ENCODE results near the gene RFPL4A.

Gene RFPL4A

GRCh38 chr19:55781112-55781511 lies 22.2 kb downstream of the RFPL4A start:
- no peaks in the 10 kb centered on the region for H3K27me3 ChIP-seq (ENCODE audit: insufficient read depth, poor library complexity, severe bottlenecking)
- TF ChIP-seq SPI1 (IDR thresholded peaks at IDR 0.05; ENCODE audit: borderline replicate concordance, low read depth), result no peak
- TF ChIP-seq POLR2AphosphoS5 (IDR thresholded peaks at IDR 0.05; ENCODE audit: low read depth), result no peak
- no peak for TF ChIP-seq REST (IDR thresholded peaks at IDR 0.05; ENCODE audit: insufficient replicate concordance, low read depth)
- no peak for TF ChIP-seq GABPA (IDR thresholded peaks at IDR 0.05; ENCODE audit: low read depth)
- TF ChIP-seq CTCF (IDR thresholded peaks at IDR 0.05; ENCODE audit: insufficient read depth, low read length), result no peak
- no peak overlapping the region for H3K4me3 ChIP-seq (replicated peaks; ENCODE audit: insufficient read depth, low read length)
- no peak for DNase-seq (ENCODE audit: low read depth in 1 of 2, low spot score in 1 of 2)
- H3K27ac ChIP-seq (replicated peaks), result no peak overlapping the region

GRCh38 chr19:55795021-55795420 lies 36.1 kb downstream of the RFPL4A start:
- no peak overlapping the region for H3K27ac ChIP-seq (replicated peaks)
- TF ChIP-seq POLR2AphosphoS5 (IDR thresholded peaks at IDR 0.05; ENCODE audit: low read depth), result no peak
- DNase-seq (ENCODE audit: low read depth in 1 of 2, low spot score in 1 of 2), result no peak

GRCh38 chr19:55801416-55801815 lies 42.5 kb downstream of the RFPL4A start:
- no peak overlapping the region for H3K4me3 ChIP-seq (replicated peaks; ENCODE audit: insufficient read depth, low read length)
- TF ChIP-seq POLR2AphosphoS5 (IDR thresholded peaks at IDR 0.05; ENCODE audit: low read depth) (no peak), REST (IDR thresholded peaks at IDR 0.05; ENCODE audit: insufficient replicate concordance, low read depth) (no peak), GABPA (IDR thresholded peaks at IDR 0.05; ENCODE audit: low read depth) (no peak), CTCF (IDR thresholded peaks at IDR 0.05; ENCODE audit: insufficient read depth, low read length) (no peak), SPI1 (IDR thresholded peaks at IDR 0.05; ENCODE audit: borderline replicate concordance, low read depth) (no peak)
- H3K27me3 ChIP-seq (ENCODE audit: insufficient read depth, poor library complexity, severe bottlenecking), result no peaks in the 10 kb centered on the region
- no peak overlapping the region for H3K27ac ChIP-seq (replicated peaks)
- DNase-seq (ENCODE audit: low read depth in 1 of 2, low spot score in 1 of 2), result no peak

More at GRCh38 chr19:55795021-55795420, 36.1 kb downstream of the RFPL4A start:
- Histone ChIP-seq H3K27me3 (ENCODE audit: insufficient read depth, poor library complexity, severe bottlenecking) (no peaks in the 10 kb centered on the region), H3K4me3 (replicated peaks; ENCODE audit: insufficient read depth, low read length) (no peak overlapping the region)

GRCh38 chr19:55802281-55802680 lies 43.4 kb downstream of the RFPL4A start:
- Histone ChIP-seq H3K27me3 (ENCODE audit: insufficient read depth, poor library complexity, severe bottlenecking) (no peaks in the 10 kb centered on the region), H3K27ac (replicated peaks) (no peak overlapping the region), H3K4me3 (replicated peaks; ENCODE audit: insufficient read depth, low read length) (no peak overlapping the region)
- DNase-seq (ENCODE audit: low read depth in 1 of 2, low spot score in 1 of 2), result no peak
- TF ChIP-seq SPI1 (IDR thresholded peaks at IDR 0.05; ENCODE audit: borderline replicate concordance, low read depth), result no peak
- no peak for TF ChIP-seq POLR2AphosphoS5 (IDR thresholded peaks at IDR 0.05; ENCODE audit: low read depth)
- no peak for TF ChIP-seq CTCF (IDR thresholded peaks at IDR 0.05; ENCODE audit: insufficient read depth, low read length)
- no peak for TF ChIP-seq GABPA (IDR thresholded peaks at IDR 0.05; ENCODE audit: low read depth)
- TF ChIP-seq REST (IDR thresholded peaks at IDR 0.05; ENCODE audit: insufficient replicate concordance, low read depth), result no peak

Data from HL-60 (cell line).